IMR-90 (cell line): Measurements from ENCODE around the gene NTSR1. TPM values are rescaled to one million over a fixed set of nuclear protein-coding genes. Genes with fewer than 3 reads are reported as not detected.

ENCODE experiments used
- ATAC-seq: fragments of 200-7000 bp; cut with Tn5 transposase; 2 replicates; pipeline ENCODE4 v1.9.1; 2020; ENCODE audit warnings: low read depth, mild to moderate bottlenecking, moderate library complexity
- BruUV-seq: library from RNA; stranded (reverse); fragments of 400-500 nt; replicated peaks from 2 replicates; lab custom pipeline; 2021; lab: Mats Ljungman, UMichigan
- CTCF ChIA-PET: fragments of 300-600 bp; formaldehyde crosslinking; extraction: SDS; loops from one replicate; lab custom pipeline; 2021; ENCODE audit warnings: antibody characterized with exemption; lab: Yijun Ruan, JAX
- POLR2A ChIA-PET: fragments of 300-600 bp; sonication (Branson Sonifier 250); formaldehyde crosslinking; loops from one replicate; lab custom pipeline; 2022; ENCODE audit warnings: antibody characterized with exemption; ENCODE audit not compliant: unreplicated experiment; lab: Charles Lee
- DNase-seq: peaks from one replicate; pipeline ENCODE4 v3.0.0; 2013
- H2AFZ ChIP-seq: replicated peaks from 2 replicates; pipeline ENCODE3; 2013; ENCODE audit warnings: low read length, mild to moderate bottlenecking; ENCODE audit not compliant: poor library complexity
- H2AK5ac ChIP-seq: 2 replicates; pipeline ENCODE4 v1.6.1; 2013; ENCODE audit warnings: low read depth, low read length, inconsistent platforms
- H2AK9ac ChIP-seq: replicated peaks from 2 replicates; pipeline ENCODE3; 2013; ENCODE audit warnings: mild to moderate bottlenecking, low read depth, low read length, moderate library complexity; ENCODE audit not compliant: poor library complexity
- H2BK120ac ChIP-seq: 2 replicates; pipeline ENCODE4 v1.6.1; 2013; ENCODE audit warnings: low read depth, low read length, inconsistent platforms
- H2BK15ac ChIP-seq: 3 replicates; pipeline ENCODE4 v1.6.1; 2013; ENCODE audit warnings: low read depth, low read length, inconsistent platforms
- H2BK20ac ChIP-seq: 2 replicates; pipeline ENCODE4 v1.6.1; 2013; ENCODE audit warnings: low read depth, mild to moderate bottlenecking, inconsistent platforms, low read length, moderate library complexity
- H2BK5ac ChIP-seq: 2 replicates; pipeline ENCODE4 v1.6.1; 2013; ENCODE audit warnings: mild to moderate bottlenecking, low read depth, low read length, inconsistent platforms; ENCODE audit not compliant: poor library complexity, severe bottlenecking
- H3K14ac ChIP-seq: replicated peaks from 2 replicates; pipeline ENCODE4 v1.6.1; 2013; ENCODE audit warnings: low read depth, low read length, inconsistent platforms
- H3K18ac ChIP-seq: 2 replicates; pipeline ENCODE4 v1.6.1; 2013; ENCODE audit warnings: low read depth, low read length, control low read depth
- H3K23ac ChIP-seq: 2 replicates; pipeline ENCODE4 v1.6.1; 2013; ENCODE audit warnings: low read depth, low read length, inconsistent platforms
- H3K27ac ChIP-seq: 2 replicates; pipeline ENCODE4 v1.5.1; 2013; ENCODE audit warnings: mild to moderate bottlenecking, control low read depth, low read length; ENCODE audit not compliant: insufficient read depth
- H3K27me3 ChIP-seq: 2 replicates; pipeline ENCODE4 v1.6.1; 2013; ENCODE audit warnings: low read length; ENCODE audit not compliant: control insufficient read depth, insufficient read depth
- H3K36me3 ChIP-seq: 2 replicates; pipeline ENCODE4 v1.6.1; 2013; ENCODE audit warnings: low read length, mixed read lengths; ENCODE audit not compliant: control insufficient read depth, insufficient read depth
- H3K4ac ChIP-seq: 2 replicates; pipeline ENCODE4 v1.6.1; 2013; ENCODE audit warnings: low read depth, low read length, inconsistent platforms
- H3K4me1 ChIP-seq: 2 replicates; pipeline ENCODE4 v1.6.1; 2013; ENCODE audit warnings: low read length, mixed read lengths; ENCODE audit not compliant: control insufficient read depth, insufficient read depth
- H3K4me2 ChIP-seq: 2 replicates; pipeline ENCODE4 v1.6.1; 2013; ENCODE audit warnings: low read depth, mild to moderate bottlenecking, control low read depth, low read length, moderate library complexity
- H3K4me3 ChIP-seq: 2 replicates; pipeline ENCODE4 v1.5.1; 2013; ENCODE audit warnings: low read depth, mild to moderate bottlenecking, control low read depth, low read length, moderate library complexity; ENCODE audit not compliant: insufficient read depth
- H3K56ac ChIP-seq: 2 replicates; pipeline ENCODE4 v1.6.1; 2013; ENCODE audit warnings: low read length, inconsistent platforms; ENCODE audit not compliant: insufficient read depth; ENCODE audit errors: extremely low read depth
- H3K79me1 ChIP-seq, 2 experiments: 2 replicates each; pipeline ENCODE4 v1.6.1; 2013; ENCODE audit warnings: low read length in 2 of 2, inconsistent platforms in 1 of 2, low read depth in 1 of 2
- H3K9ac ChIP-seq: 2 replicates; pipeline ENCODE4 v1.6.1; 2013; ENCODE audit warnings: low read depth, low read length, control low read depth
- H3K9me1 ChIP-seq: 2 replicates; pipeline ENCODE4 v1.6.1; 2013; ENCODE audit warnings: low read length, inconsistent platforms; ENCODE audit not compliant: insufficient read depth
- H3K9me3 ChIP-seq: 2 replicates; pipeline ENCODE4 v1.6.1; 2013; ENCODE audit warnings: low read length; ENCODE audit not compliant: control insufficient read depth, insufficient read depth
- H4K20me1 ChIP-seq: 2 replicates; pipeline ENCODE4 v1.6.1; 2013; ENCODE audit warnings: low read length, inconsistent platforms; ENCODE audit not compliant: insufficient read depth
- H4K5ac ChIP-seq: 2 replicates; pipeline ENCODE4 v1.6.1; 2013; ENCODE audit warnings: mild to moderate bottlenecking, low read depth, low read length, control low read depth
- H4K8ac ChIP-seq, 2 experiments: 2 replicates each; pipeline ENCODE4 v1.6.1; 2013; ENCODE audit warnings: low read depth in 2 of 2, low read length in 2 of 2, control low read depth in 1 of 2, inconsistent platforms in 1 of 2
- H4K91ac ChIP-seq: 2 replicates; pipeline ENCODE4 v1.6.1; 2013; ENCODE audit warnings: low read depth, low read length, inconsistent platforms; ENCODE audit not compliant: insufficient read depth
- BHLHE40 ChIP-seq: fragments of 150-350 bp; IDR thresholded peaks from 2 replicates; pipeline ENCODE4 v1.6.1; 2016; ENCODE audit warnings: mild to moderate bottlenecking, low read depth, low read length
- CHD1 ChIP-seq: IDR thresholded peaks from 2 replicates; pipeline ENCODE4 v1.6.1; 2012; ENCODE audit warnings: low read depth, low read length, improper control_type of control experiment
- CTCF ChIP-seq: conservative IDR thresholded peaks from 2 replicates; pipeline ENCODE4 v1.5.1; 2012; ENCODE audit warnings: mild to moderate bottlenecking, low read depth, low read length, improper control_type of control experiment
- FOS ChIP-seq: fragments of 150-350 bp; IDR thresholded peaks from 2 replicates; pipeline ENCODE4 v1.6.1; 2016; ENCODE audit warnings: low read depth, low read length
- MAFK ChIP-seq: IDR thresholded peaks from 2 replicates; pipeline ENCODE4 v1.6.1; 2012; ENCODE audit warnings: low read depth, low read length, improper control_type of control experiment
- MAZ ChIP-seq: IDR thresholded peaks from 2 replicates; pipeline ENCODE4 v1.6.1; 2012; ENCODE audit warnings: low read depth, mild to moderate bottlenecking, low read length, improper control_type of control experiment, moderate library complexity, borderline replicate concordance
- MXI1 ChIP-seq: IDR thresholded peaks from 2 replicates; pipeline ENCODE4 v1.6.1; 2012; ENCODE audit warnings: low read depth, mild to moderate bottlenecking, low read length, moderate library complexity, borderline replicate concordance
- POLR2A ChIP-seq: IDR thresholded peaks from 2 replicates; pipeline ENCODE4 v1.6.1; 2012; ENCODE audit warnings: mild to moderate bottlenecking, low read depth, low read length
- RAD21 ChIP-seq: IDR thresholded peaks from 2 replicates; pipeline ENCODE4 v1.6.1; 2012; ENCODE audit warnings: low read length, improper control_type of control experiment
- RCOR1 ChIP-seq: IDR thresholded peaks from 2 replicates; pipeline ENCODE4 v1.6.1; 2012; ENCODE audit warnings: mild to moderate bottlenecking, low read length, improper control_type of control experiment; ENCODE audit not compliant: insufficient replicate concordance
- SMC3 ChIP-seq: fragments of 150-350 bp; IDR thresholded peaks from 2 replicates; pipeline ENCODE4 v1.6.1; 2016; ENCODE audit warnings: low read depth, mild to moderate bottlenecking, antibody characterized with exemption, low read length, moderate library complexity
- USF2 ChIP-seq: fragments of 150-350 bp; IDR thresholded peaks from 2 replicates; pipeline ENCODE4 v1.6.1; 2017; ENCODE audit warnings: mild to moderate bottlenecking, antibody characterized with exemption, low read length, low read depth
- WGBS, 2 experiments: methylation state at CpG; one replicate each; pipeline versions ENCODE4 v1.1.5 to v1.1.7; 2013; ENCODE audit warnings: missing lambda C conversion rate in 2 of 2; ENCODE audit not compliant: insufficient read length in 1 of 2; ENCODE audit errors: extremely low coverage in 2 of 2; 5-methylcytosine and 5-hydroxymethylcytosine counted together
- dilution Hi-C: fragments of 300-500 bp; cut with HindIII; formaldehyde crosslinking; loops from one replicate; pipeline ENCODE4 v1.14.3; 2018; ENCODE audit warnings: low sequenced_read_pairs; ENCODE audit not compliant: unreplicated experiment
- in situ Hi-C: fragments of 300-500 bp; cut with MboI; formaldehyde crosslinking; loops from 3 replicates; pipeline ENCODE4 v1.14.3; 2019; ENCODE audit warnings: low sequenced_read_pairs, inconsistent platforms, mixed read lengths
- intact Hi-C: fragments of 100-400 bp; cut with micrococcal nuclease; formaldehyde crosslinking; loops from 2 replicates; pipeline ENCODE4 v1.10.0; 2022
- polyA plus RNA-seq, 3 experiments: library from polyadenylated mRNA; depleted of rRNA; stranded (reverse); fragments of >200 nt; gene quantifications; 2 replicates each; pipeline ENCODE4 v1.2.3, GENCODE V29; 2012; ENCODE audit warnings: low replicate concordance in 1 of 3
- total RNA-seq: library from RNA; depleted of rRNA; stranded (reverse); fragments of >200 nt; gene quantifications from 2 replicates; pipeline ENCODE4 v1.2.3, GENCODE V29; 2012

The NTSR1 gene
- total and polyA plus RNA-seq, 2 of the 4 experiments (the other 2 are of a cell fraction): 0.54 to 1.8 TPM

- TF ChIP-seq USF2: peak; percentile 46
These were observed 60.1 kb downstream of the NTSR1 start (continued) for GRCh38 chr20:62768551-62769287.

- Histone ChIP-seq H2BK15ac (no peak overlapping the region), H3K4ac (no peak overlapping the region), H3K9ac (no peak overlapping the region), H2BK5ac (no peak overlapping the region), H3K14ac (no peak overlapping the region), H2AK9ac (no peak overlapping the region), H3K9me1 (peaks cover 4% of the 10 kb centered on the region), H4K5ac (no peak overlapping the region), H3K56ac (no peak overlapping the region), H2AK5ac (no peak overlapping the region), H3K4me1 (peaks cover 11% of the 10 kb centered on the region), H2BK20ac (no peak overlapping the region), H3K79me1 (no peaks in the 10 kb centered on the region), H3K36me3 (no peaks in the 10 kb centered on the region), H4K91ac (no peak overlapping the region), H4K20me1 (no peaks in the 10 kb centered on the region), H3K23ac (no peak overlapping the region), H2BK120ac (no peak overlapping the region), H3K4me3 (no peak overlapping the region), H3K9me3 (no peaks in the 10 kb centered on the region), H3K27me3 (peaks cover 9% of the 10 kb centered on the region; the same call in 1 of the 2 replicates), H3K18ac (no peak overlapping the region), H3K4me2 (no peak overlapping the region), H4K8ac (no peak overlapping the region), H3K27ac (no peak overlapping the region), H2AFZ (no peak overlapping the region)
- WGBS, 2 experiments: 84% methylated on average over 10 of the region's 16 CpGs; no CpG with 5 or more reads in 1 of the 2 experiments
- no peak for ATAC-seq
- intact Hi-C loops (no loop called here), in situ Hi-C loops (no loop called here), dilution Hi-C loops (no loop called here)
- ChIA-PET POLR2A (no interaction called here), CTCF (no interaction called here)
- BruUV-seq: no TSS peak
- no peak for DNase-seq
- TF ChIP-seq FOS (no peak), POLR2A (no peak), CTCF (no peak), MAFK (no peak), SMC3 (no peak), MXI1 (no peak), RAD21 (no peak), CHD1 (no peak), USF2 (no peak), RCOR1 (no peak), MAZ (no peak), BHLHE40 (no peak)
These were observed 60.9 kb downstream of the NTSR1 start for GRCh38 chr20:62769346-62770071.
